WERI-Rb-1 (cell line): ENCODE results near the gene UNG.

Experiments
- DNase-seq: peaks from one replicate; pipeline ENCODE4 v3.0.0-alpha.2; 2020
- H3K27ac ChIP-seq: fragments of 250-450 bp; sonication (Bioruptor Pico); 2 replicates; pipeline ENCODE4 v1.5.1; 2020; ENCODE audit warnings: mild to moderate bottlenecking, moderate library complexity
- H3K27me3 ChIP-seq: fragments of 250-450 bp; sonication (Bioruptor Pico); 2 replicates; pipeline ENCODE4 v1.5.1; 2021; ENCODE audit warnings: mild to moderate bottlenecking, low read depth, moderate library complexity; ENCODE audit not compliant: insufficient read depth, severe bottlenecking
- H3K36me3 ChIP-seq: fragments of 250-450 bp; sonication (Bioruptor Pico); 2 replicates; pipeline ENCODE4 v1.5.1; 2020; ENCODE audit warnings: mild to moderate bottlenecking, moderate library complexity
- H3K4me3 ChIP-seq: 2 replicates; pipeline ENCODE4 v1.5.1; 2011; ENCODE audit warnings: low read depth, mild to moderate bottlenecking, control low read depth, low read length
- H3K9me3 ChIP-seq: fragments of 250-450 bp; sonication (Bioruptor Pico); 2 replicates; pipeline ENCODE4 v1.5.1; 2021; ENCODE audit warnings: mild to moderate bottlenecking, moderate library complexity; ENCODE audit not compliant: severe bottlenecking
- TF ChIP-seq, protein P1 (sequence below): IDR thresholded peaks from 2 replicates; pipeline ENCODE4 v1.5.1; 2011; ENCODE audit warnings: low read depth, mild to moderate bottlenecking, control low read depth, inconsistent platforms, low read length

UNG gene

DNA sequence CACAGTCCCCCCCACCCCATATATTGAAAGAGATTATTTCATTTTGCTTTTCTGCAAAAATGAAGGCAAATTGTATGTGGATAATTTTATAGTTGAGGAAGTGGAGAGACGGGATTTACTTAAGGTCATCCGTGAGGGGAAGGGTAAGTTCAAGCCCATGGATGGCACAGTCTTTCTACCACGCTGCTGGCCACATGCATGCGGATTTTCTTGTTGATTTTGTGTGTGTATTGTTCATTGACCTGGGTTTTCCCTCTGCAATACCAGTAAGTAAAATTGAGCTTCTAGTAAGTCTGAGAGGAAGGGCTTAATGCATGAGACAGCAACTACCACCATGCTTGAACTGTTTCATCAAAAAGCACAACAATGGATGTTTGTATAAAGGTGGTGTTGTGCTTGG is 54.1 kb downstream of the UNG start:
- no peaks in the 10 kb centered on the region for H3K9me3 ChIP-seq
- no peak overlapping the region for H3K4me3 ChIP-seq
- no peaks in the 10 kb centered on the region for H3K36me3 ChIP-seq
- TF ChIP-seq, protein P1, sequence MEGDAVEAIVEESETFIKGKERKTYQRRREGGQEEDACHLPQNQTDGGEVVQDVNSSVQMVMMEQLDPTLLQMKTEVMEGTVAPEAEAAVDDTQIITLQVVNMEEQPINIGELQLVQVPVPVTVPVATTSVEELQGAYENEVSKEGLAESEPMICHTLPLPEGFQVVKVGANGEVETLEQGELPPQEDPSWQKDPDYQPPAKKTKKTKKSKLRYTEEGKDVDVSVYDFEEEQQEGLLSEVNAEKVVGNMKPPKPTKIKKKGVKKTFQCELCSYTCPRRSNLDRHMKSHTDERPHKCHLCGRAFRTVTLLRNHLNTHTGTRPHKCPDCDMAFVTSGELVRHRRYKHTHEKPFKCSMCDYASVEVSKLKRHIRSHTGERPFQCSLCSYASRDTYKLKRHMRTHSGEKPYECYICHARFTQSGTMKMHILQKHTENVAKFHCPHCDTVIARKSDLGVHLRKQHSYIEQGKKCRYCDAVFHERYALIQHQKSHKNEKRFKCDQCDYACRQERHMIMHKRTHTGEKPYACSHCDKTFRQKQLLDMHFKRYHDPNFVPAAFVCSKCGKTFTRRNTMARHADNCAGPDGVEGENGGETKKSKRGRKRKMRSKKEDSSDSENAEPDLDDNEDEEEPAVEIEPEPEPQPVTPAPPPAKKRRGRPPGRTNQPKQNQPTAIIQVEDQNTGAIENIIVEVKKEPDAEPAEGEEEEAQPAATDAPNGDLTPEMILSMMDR, result no peak
- DNase-seq, result no peak
- H3K27me3 ChIP-seq, result no peaks in the 10 kb centered on the region
- no peak overlapping the region for H3K27ac ChIP-seq

DNA sequence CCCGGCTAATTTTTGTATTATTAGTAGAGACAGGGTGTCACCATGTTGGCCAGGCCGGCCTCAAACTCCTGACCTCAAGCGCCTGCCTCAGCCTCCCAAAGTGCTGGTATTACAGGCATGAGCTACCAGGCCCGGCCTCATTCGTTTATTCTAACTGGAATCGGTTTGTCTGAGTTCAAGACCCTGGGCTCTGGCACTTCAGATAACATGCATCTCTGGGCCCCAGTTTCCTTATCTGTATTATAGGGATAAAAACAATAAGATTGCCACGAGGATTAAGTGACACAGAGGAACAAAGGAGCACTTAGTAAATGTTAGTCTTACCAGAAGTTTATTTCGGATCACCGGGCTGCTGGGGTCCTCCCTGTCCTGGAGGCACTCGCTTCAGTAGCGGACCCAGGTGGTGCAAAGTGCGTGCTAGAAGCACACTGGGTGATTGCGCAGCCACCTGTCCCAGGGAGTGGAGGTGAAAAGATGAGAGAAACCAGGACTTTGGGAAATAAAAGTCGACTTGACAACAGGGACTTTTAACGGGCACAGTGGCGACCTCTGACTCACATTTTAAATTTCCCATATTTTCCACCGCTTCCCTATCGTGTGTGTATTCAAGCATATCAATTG is 56.5 kb downstream of the UNG start:
- TF ChIP-seq, protein P1, result no peak
- H3K4me3 ChIP-seq, result peak overlapping the region; percentile 33
- no peaks in the 10 kb centered on the region for H3K27me3 ChIP-seq
- H3K27ac ChIP-seq, result no peak overlapping the region
- no peaks in the 10 kb centered on the region for H3K9me3 ChIP-seq
- no peak for DNase-seq
- H3K36me3 ChIP-seq, result no peaks in the 10 kb centered on the region

DNA sequence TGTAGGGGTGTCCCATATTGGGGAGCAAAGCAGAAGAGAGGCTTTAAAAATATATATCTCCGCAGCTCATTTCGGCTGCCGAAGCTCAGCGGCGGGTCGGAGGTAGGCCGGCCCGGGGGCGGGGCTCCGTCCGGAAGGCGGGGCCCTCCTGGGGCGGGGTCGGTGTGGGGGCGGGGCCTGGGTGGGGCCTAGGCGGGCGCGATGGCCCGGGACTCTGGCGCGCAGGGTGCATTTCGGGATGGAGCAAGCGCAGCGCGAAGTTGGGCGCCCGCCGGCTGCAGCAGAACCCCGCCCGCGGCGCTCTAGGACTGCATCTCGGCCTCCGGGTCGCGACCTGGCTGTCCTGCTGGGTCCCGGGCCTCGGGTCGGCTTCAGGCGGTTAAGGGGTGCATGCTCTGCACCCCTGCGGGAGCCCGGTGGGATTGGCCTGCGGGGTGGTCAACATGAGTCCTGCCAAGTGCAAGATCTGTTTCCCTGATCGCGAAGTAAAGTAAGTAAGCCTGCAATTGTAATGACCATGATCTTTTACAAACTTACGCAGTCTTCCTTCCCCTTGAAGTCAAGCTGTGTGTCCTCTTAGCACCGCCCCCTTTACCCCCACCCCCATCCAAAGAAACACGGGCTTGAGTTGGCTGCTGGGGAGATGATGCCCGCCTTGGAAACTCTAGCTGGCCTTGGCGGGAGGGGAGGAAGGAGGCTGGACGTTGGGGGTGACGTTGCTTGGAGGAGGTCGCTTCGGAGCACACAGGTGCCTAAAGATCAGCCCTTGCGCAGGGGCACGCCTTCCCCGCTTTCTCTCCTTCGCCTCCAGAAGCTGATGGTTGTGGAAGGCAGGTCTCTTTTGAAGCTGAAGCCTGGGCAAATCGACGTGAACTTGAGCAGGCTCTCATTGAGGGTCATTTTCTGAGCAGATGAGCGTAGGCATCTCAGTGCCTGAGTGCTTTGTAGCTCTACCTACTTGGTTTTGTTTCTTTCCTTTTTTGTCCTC is 57.3 kb downstream of the UNG start:
- H3K9me3 ChIP-seq, result no peaks in the 10 kb centered on the region
- TF ChIP-seq, protein P1, result no peak
- peak overlapping the region; percentile 57 for H3K4me3 ChIP-seq
- H3K36me3 ChIP-seq, result no peaks in the 10 kb centered on the region
- peak; percentile 78 for DNase-seq
- peak overlapping the region; percentile 58 for H3K27ac ChIP-seq
- no peaks in the 10 kb centered on the region for H3K27me3 ChIP-seq

DNA sequence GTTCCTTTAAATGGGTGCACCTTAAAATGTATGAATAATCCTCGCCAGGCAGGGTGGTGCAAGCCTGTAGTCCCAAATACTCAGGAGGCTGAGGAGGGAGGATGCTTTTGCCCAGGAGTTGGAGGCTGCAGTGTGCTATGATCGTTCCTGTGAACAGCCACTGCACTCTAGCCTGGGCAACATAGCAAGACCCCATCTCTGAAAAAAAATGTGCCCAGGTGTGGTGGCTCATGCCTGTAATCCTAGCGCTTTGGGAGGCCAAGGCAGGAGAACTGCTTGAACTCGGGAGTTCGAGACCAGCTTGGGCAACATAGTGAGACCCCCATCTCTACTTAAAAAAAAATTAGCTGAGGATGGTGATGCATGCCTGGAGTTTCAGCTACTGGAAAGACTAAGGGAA is 58.6 kb downstream of the UNG start:
- no peak overlapping the region for H3K27ac ChIP-seq
- H3K27me3 ChIP-seq, result no peaks in the 10 kb centered on the region
- no peaks in the 10 kb centered on the region for H3K36me3 ChIP-seq
- TF ChIP-seq, protein P1, result no peak
- no peaks in the 10 kb centered on the region for H3K9me3 ChIP-seq
- H3K4me3 ChIP-seq, result no peak overlapping the region
- no peak for DNase-seq

DNA sequence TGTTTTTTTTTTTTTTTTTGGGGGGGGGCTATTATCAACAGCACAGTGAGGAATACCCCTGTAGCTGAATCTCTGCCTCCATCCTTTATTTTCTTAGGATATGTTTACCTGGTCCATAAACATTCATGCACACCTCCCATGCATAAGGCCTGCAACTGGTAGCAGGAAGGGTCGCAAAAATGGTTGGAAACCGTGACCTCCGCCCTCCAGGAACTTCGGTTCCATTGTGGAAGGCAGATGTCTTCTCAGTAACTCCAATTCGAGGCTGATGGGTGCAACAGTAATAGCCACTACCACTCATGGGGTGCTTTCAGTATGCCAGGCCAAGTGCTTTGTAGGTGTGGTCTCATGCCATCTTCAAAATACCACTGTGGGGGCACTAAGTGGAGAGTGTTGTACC is 59.2 kb downstream of the UNG start:
- H3K9me3 ChIP-seq, result no peaks in the 10 kb centered on the region
- no peaks in the 10 kb centered on the region for H3K36me3 ChIP-seq
- H3K27ac ChIP-seq, result no peak overlapping the region
- DNase-seq, result no peak
- TF ChIP-seq, protein P1, result no peak
- no peak overlapping the region for H3K4me3 ChIP-seq
- no peaks in the 10 kb centered on the region for H3K27me3 ChIP-seq
